Forelimb muscle (tissue), 1 donor: ENCODE data around the gene CENPA. TPM values are rescaled to one million over a fixed set of nuclear protein-coding genes. Genes with fewer than 3 reads are reported as not detected.

Source experiments
- polyA plus RNA-seq: library from polyadenylated mRNA; unstranded; fragments of 120-200 nt; gene quantifications from one replicate; pipeline ENCODE4 v1.2.1, GENCODE V29; 2013; ENCODE audit not compliant: insufficient read length

Gene CENPA
- polyA plus RNA-seq, 1 donor = 3.5 TPM

Other genes with a start within 250 kb of the CENPA start
- not detected for gene CIB4, start 144.7 kb upstream of the CENPA start, polyA plus RNA-seq
- gene KCNK3, start 93.3 kb upstream of the CENPA start, polyA plus RNA-seq = 1.6 TPM
- 9.0 TPM for gene SLC35F6, start 21.8 kb upstream of the CENPA start, polyA plus RNA-seq
- gene DPYSL5, start 62.1 kb downstream of the CENPA start, polyA plus RNA-seq = 19.1 TPM
- gene MAPRE3, start 184.6 kb downstream of the CENPA start, polyA plus RNA-seq = 28.0 TPM
- 68.0 TPM for gene TMEM214, start 246.9 kb downstream of the CENPA start, polyA plus RNA-seq